ENCODE results near the gene ITGA3.
A peak's percentile ranks its signal among the peaks of the same experiment; 100 is the strongest.

ITGA3 gene

DNA sequence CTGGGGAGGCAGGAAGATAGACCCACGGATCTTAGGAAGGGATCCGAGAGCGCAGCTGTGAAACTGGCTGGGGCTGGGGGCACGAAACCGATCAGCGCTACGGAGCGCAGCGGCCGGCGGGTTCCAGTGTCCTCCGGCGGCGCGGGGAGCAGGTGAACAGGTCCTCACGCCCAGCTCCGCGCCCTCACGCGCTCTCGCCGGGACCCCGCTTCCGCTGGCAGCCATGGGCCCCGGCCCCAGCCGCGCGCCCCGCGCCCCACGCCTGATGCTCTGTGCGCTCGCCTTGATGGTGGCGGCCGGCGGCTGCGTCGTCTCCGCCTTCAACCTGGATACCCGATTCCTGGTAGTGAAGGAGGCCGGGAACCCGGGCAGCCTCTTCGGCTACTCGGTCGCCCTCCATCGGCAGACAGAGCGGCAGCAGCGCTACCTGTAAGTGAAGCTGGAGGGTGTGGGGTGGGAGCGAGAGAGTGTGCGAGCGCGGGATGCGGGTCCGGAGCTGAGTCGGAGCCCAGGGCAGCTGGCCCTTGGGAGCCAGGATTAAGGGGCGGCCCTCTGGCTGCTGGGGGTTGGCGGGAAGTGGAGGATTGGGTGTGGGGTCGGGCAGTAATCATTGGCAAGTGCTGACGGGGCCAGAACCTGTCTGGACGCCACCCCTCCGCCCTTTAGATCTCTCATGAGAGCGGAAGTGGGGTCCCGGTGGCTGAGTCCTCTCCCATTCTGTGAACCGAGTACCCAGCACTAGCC lies 479 bp downstream of the ITGA3 start:
- TF ChIP-seq, protein P1, sequence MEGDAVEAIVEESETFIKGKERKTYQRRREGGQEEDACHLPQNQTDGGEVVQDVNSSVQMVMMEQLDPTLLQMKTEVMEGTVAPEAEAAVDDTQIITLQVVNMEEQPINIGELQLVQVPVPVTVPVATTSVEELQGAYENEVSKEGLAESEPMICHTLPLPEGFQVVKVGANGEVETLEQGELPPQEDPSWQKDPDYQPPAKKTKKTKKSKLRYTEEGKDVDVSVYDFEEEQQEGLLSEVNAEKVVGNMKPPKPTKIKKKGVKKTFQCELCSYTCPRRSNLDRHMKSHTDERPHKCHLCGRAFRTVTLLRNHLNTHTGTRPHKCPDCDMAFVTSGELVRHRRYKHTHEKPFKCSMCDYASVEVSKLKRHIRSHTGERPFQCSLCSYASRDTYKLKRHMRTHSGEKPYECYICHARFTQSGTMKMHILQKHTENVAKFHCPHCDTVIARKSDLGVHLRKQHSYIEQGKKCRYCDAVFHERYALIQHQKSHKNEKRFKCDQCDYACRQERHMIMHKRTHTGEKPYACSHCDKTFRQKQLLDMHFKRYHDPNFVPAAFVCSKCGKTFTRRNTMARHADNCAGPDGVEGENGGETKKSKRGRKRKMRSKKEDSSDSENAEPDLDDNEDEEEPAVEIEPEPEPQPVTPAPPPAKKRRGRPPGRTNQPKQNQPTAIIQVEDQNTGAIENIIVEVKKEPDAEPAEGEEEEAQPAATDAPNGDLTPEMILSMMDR (IDR thresholded peaks at IDR 0.05; ENCODE audit: low read depth, low read length): peak; percentile 13
- TF ChIP-seq MYC (IDR thresholded peaks at IDR 0.05; ENCODE audit: low read depth, low read length): no peak
- H3K4me3 ChIP-seq (ENCODE audit: low read depth, low read length): no peak overlapping the region
- peak; percentile 60 for DNase-seq (ENCODE audit: low read depth)

DNA sequence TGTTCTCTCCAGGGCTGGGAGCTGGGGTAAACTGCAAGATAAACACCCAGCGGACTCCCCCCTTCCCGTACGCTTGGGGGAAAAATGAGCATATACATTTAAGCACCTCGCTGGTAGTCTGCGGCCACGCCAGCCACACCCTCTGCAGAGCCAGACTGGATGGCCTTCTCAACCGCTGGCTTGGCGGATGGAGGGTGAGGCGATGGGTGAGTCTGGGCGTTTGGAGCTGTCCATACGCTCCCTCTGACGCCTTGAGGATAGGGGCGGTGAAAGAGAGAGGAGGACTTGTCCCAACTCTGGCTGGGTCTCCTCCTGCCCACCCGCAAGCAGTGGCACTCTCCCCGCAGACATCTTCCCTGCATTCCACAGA lies 1.0 kb downstream of the ITGA3 start:
- no peak for TF ChIP-seq POLR2A (IDR thresholded peaks at IDR 0.05; ENCODE audit: extremely low read depth, insufficient read length)
- TF ChIP-seq, protein P2, sequence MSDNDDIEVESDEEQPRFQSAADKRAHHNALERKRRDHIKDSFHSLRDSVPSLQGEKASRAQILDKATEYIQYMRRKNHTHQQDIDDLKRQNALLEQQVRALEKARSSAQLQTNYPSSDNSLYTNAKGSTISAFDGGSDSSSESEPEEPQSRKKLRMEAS (IDR thresholded peaks at IDR 0.05; ENCODE audit: low read depth, low read length): no peak
- TF ChIP-seq MYC (IDR thresholded peaks at IDR 0.05; ENCODE audit: low read depth, low read length): no peak
- DNase-seq (ENCODE audit: low read depth): no peak
- no peak overlapping the region for H3K4me3 ChIP-seq (ENCODE audit: low read depth, low read length)

DNA sequence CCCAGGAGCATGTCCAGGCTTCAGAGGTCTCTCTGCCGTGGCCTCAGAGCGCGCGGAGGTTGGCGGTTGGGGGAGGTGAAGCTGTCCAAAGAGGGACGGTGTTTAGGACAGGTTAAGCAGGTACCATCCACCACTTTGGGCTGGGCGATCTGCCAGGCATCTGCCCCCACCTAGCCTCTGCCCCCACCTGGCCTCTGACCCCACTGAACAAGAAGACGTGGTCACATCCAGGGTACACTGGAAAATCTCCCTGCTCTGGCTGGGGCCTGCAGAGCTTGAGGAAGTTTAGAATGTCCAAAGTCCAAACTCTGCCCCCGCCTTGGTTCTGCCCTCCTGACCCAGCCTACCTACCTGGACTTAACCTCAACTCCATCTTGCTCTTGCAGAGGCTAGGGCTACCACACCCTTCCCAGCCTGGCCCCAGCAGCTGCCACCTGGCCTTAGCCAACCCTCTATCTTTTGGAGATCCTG lies 1.6 kb downstream of the ITGA3 start:
- no peak overlapping the region for H3K4me3 ChIP-seq (ENCODE audit: low read depth, low read length)
- DNase-seq (ENCODE audit: low read depth): no peak

DNA sequence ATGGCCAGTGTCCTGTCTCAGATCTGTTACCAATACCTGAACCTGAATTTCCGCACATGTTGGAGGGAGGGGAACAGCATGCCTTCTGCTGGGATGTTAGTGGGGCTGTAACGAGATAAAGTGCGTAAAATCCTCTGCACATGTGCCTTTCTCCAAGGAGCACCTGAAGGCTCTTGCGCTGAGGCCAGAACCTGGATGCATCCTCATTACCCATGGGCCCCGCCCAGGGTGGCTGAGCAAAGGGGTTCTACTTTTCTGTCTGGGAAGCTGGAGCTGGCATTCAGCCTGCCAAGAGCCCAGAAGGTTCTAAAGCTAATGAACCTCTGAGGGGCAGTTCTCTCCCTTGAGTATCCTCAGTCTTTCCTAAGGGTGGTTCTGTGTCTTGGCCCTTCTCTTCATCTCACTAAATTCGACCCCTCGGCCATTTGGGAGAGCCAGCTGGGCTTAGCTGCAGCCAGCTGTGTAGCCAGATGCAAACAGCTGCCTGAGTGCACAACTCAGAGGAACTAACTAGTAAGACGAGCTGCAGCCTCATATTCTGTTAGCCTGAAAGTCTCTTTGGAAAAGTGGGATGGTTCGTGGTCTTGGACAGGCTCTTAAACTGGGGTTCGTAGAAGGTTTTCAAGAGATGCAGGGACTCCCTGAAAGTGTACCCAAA lies 2.5 kb downstream of the ITGA3 start:
- no peak overlapping the region for H3K4me3 ChIP-seq (ENCODE audit: low read depth, low read length)
- TF ChIP-seq, protein P2 (IDR thresholded peaks at IDR 0.05; ENCODE audit: low read depth, low read length): no peak
- TF ChIP-seq POLR2A (IDR thresholded peaks at IDR 0.05; ENCODE audit: extremely low read depth, insufficient read length) (no peak), MYC (IDR thresholded peaks at IDR 0.05; ENCODE audit: low read depth, low read length) (no peak)
- TF ChIP-seq, protein P1 (IDR thresholded peaks at IDR 0.05; ENCODE audit: low read depth, low read length): no peak
- DNase-seq (ENCODE audit: low read depth): no peak

More for the DNA sequence above, 1.6 kb downstream of the ITGA3 start:
- TF ChIP-seq POLR2A (IDR thresholded peaks at IDR 0.05; ENCODE audit: extremely low read depth, insufficient read length): no peak
- TF ChIP-seq, protein P1 (IDR thresholded peaks at IDR 0.05; ENCODE audit: low read depth, low read length): no peak
- TF ChIP-seq, protein P2 (IDR thresholded peaks at IDR 0.05; ENCODE audit: low read depth, low read length): no peak
- no peak for TF ChIP-seq MYC (IDR thresholded peaks at IDR 0.05; ENCODE audit: low read depth, low read length)

DNA sequence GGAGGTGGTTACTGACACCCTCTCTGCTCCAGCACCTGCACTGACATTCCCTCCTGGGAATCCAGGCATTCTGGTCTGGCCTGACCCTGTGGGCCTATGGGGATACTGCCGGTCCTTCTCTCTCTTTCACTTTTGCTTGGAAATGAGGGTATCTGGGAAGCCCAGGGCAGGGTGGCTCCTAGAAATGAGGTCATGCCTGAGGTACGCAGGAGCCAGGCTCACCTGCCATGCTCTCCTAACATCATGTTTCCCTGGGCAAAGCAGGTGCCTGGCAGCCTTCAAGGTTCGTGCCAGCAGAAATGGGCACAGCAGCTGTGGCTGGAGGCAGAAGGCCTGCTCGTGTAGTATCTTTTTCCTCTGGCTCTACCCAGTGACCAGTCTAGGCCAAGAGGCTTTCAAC lies 3.3 kb downstream of the ITGA3 start:
- H3K4me3 ChIP-seq (ENCODE audit: low read depth, low read length): no peak overlapping the region
- TF ChIP-seq, protein P1 (IDR thresholded peaks at IDR 0.05; ENCODE audit: low read depth, low read length): no peak
- TF ChIP-seq, protein P2 (IDR thresholded peaks at IDR 0.05; ENCODE audit: low read depth, low read length): no peak
- TF ChIP-seq MYC (IDR thresholded peaks at IDR 0.05; ENCODE audit: low read depth, low read length) (no peak), POLR2A (IDR thresholded peaks at IDR 0.05; ENCODE audit: extremely low read depth, insufficient read length) (no peak)

DNA sequence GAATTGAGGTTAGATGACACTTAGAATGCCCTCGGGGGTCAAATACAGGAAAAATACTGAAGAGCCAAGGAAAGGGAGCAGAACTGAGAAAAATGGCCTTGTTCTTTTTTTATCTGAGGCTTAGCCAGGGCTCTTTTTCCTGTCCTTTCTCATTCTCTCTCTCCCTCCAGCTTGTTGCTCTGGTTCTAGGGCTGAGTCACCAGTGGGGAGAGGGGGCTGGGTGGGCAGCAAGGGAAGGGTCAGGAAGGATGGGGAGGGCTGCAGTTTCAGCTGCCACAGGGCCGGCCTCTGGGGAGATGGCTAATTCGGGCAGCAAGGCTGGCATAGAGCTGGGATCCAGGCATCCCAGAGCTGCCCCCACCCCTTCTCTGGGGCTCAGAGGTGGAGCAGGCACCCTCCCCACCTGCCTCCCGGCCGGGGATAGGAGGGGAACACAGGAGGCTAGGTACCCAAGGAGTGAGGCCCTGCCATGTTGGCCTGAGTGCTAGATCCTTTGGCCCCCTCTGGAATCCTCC lies 3.9 kb downstream of the ITGA3 start:
- TF ChIP-seq POLR2A (IDR thresholded peaks at IDR 0.05; ENCODE audit: extremely low read depth, insufficient read length) (no peak), MYC (IDR thresholded peaks at IDR 0.05; ENCODE audit: low read depth, low read length) (no peak)
- TF ChIP-seq, protein P1 (IDR thresholded peaks at IDR 0.05; ENCODE audit: low read depth, low read length): no peak
- TF ChIP-seq, protein P2 (IDR thresholded peaks at IDR 0.05; ENCODE audit: low read depth, low read length): no peak
- no peak for DNase-seq (ENCODE audit: low read depth)
- no peak overlapping the region for H3K4me3 ChIP-seq (ENCODE audit: low read depth, low read length)

More for the DNA sequence above, 3.3 kb downstream of the ITGA3 start:
- no peak for DNase-seq (ENCODE audit: low read depth)

Measured in NB4 (cell line).